NCI-H128 (cell line): Measurements from ENCODE around the gene SDK2.
"Not testable (repeated sequence)": the region's sequence is repeated elsewhere in the genome, so short reads cannot be mapped to it uniquely, and the experiment has no call there.

Experiments used
- DNase-seq: peaks from one replicate; lab custom pipeline; 2025; ENCODE audit not compliant: unreplicated experiment; lab: John Stamatoyannopoulos, UW

Gene SDK2

GRCh38 chr17:73466704-73467433, 177.4 kb downstream of the SDK2 start:
- no peak for DNase-seq

- no peak for DNase-seq
Observed at GRCh38 chr17:73465953-73466230, 178.4 kb downstream of the SDK2 start.

- DNase-seq = no peak
Observed at GRCh38 chr17:73465130-73465952, 178.9 kb downstream of the SDK2 start.

- DNase-seq = no peak
Observed at GRCh38 chr17:73464447-73464846, 179.8 kb downstream of the SDK2 start.

GRCh38 chr17:73463821-73464220, 180.4 kb downstream of the SDK2 start:
- DNase-seq = no peak

- no peak for DNase-seq
Observed at GRCh38 chr17:73462823-73463222, 181.4 kb downstream of the SDK2 start.

- no peak for DNase-seq
Observed at GRCh38 chr17:73459980-73460379, 184.3 kb downstream of the SDK2 start.

GRCh38 chr17:73455767-73456166, 188.5 kb downstream of the SDK2 start:
- no peak for DNase-seq

GRCh38 chr17:73455050-73455687, 189.1 kb downstream of the SDK2 start:
- no peak for DNase-seq

GRCh38 chr17:73453494-73453893, 190.8 kb downstream of the SDK2 start:
- DNase-seq = not testable (repeated sequence)

- DNase-seq = no peak
Observed at GRCh38 chr17:73453090-73453489, 191.2 kb downstream of the SDK2 start.

- no peak for DNase-seq
Observed at GRCh38 chr17:73452009-73452408, 192.2 kb downstream of the SDK2 start.

GRCh38 chr17:73447319-73447718, 196.9 kb downstream of the SDK2 start:
- no peak for DNase-seq

GRCh38 chr17:73446617-73447016, 197.6 kb downstream of the SDK2 start:
- DNase-seq = no peak

- no peak for DNase-seq
Observed at GRCh38 chr17:73445466-73445865, 198.8 kb downstream of the SDK2 start.

GRCh38 chr17:73444021-73444420, 200.2 kb downstream of the SDK2 start:
- DNase-seq = no peak

- no peak for DNase-seq
Observed at GRCh38 chr17:73439597-73439996, 204.6 kb downstream of the SDK2 start.

- no peak for DNase-seq
Observed at GRCh38 chr17:73437826-73438225, 206.4 kb downstream of the SDK2 start.

GRCh38 chr17:73436954-73437353, 207.3 kb downstream of the SDK2 start:
- DNase-seq = no peak

- no peak for DNase-seq
Observed at GRCh38 chr17:73435412-73435811, 208.8 kb downstream of the SDK2 start.

GRCh38 chr17:73434154-73434553, 210.1 kb downstream of the SDK2 start:
- no peak for DNase-seq

GRCh38 chr17:73433501-73433900, 210.7 kb downstream of the SDK2 start:
- DNase-seq = no peak
